Cardiac muscle cell (in vitro differentiated cells and primary cell): ENCODE data around the gene PEX11B. TPM values are rescaled to one million over a fixed set of nuclear protein-coding genes. Genes with fewer than 3 reads are reported as not detected.

Source experiments
- DNase-seq, 2 donors: peaks; one replicate each; pipeline versions ENCODE4 v3.0.0 to v3.0.0-alpha.2; 2010 to 2017; ENCODE audit warnings: low read depth in 1 of 2, low spot score in 1 of 2
- H3K27ac ChIP-seq: fragments of 200-600 bp; sonication (generic); 2 replicates; pipeline ENCODE4 v1.5.1; 2016
- H3K27me3 ChIP-seq: fragments of 200-600 bp; sonication (generic); 2 replicates; pipeline ENCODE4 v1.6.0; 2016; ENCODE audit warnings: control low read depth
- H3K36me3 ChIP-seq: fragments of 200-600 bp; sonication (generic); 2 replicates; pipeline ENCODE4 v1.5.1; 2016; ENCODE audit warnings: control low read depth
- H3K4me1 ChIP-seq: fragments of 200-600 bp; sonication (generic); 2 replicates; pipeline ENCODE4 v1.8.1; 2017; ENCODE audit warnings: low read depth, mild to moderate bottlenecking, mixed run types
- H3K4me3 ChIP-seq: fragments of 200-600 bp; sonication (generic); 2 replicates; pipeline ENCODE4 v1.5.1; 2016; ENCODE audit warnings: mild to moderate bottlenecking
- H3K9me3 ChIP-seq: fragments of 200-600 bp; sonication (generic); 2 replicates; pipeline ENCODE4 v1.5.1; 2017; ENCODE audit warnings: low read depth, mild to moderate bottlenecking, control low read depth
- polyA plus RNA-seq: library from polyadenylated mRNA; unstranded; fragments of >200 nt; fragmentation: Nextera tagmentation; extraction: Ambion mirVana; gene quantifications from 2 replicates; pipeline ENCODE4 v1.2.1, GENCODE V29; 2016
- total RNA-seq: library from RNA; depleted of rRNA; stranded (reverse); fragments of >200 nt; gene quantifications from 2 replicates; pipeline ENCODE4 v1.2.3, GENCODE V29; 2016
- TF ChIP-seq, protein P1 (sequence below): IDR thresholded peaks from 2 replicates; pipeline ENCODE4 v1.5.1; 2012; ENCODE audit warnings: low read depth, mild to moderate bottlenecking, low read length

PEX11B gene
- total and polyA plus RNA-seq, 2 experiments from 2014 or later: 28.2 to 42.3 TPM

DNA sequence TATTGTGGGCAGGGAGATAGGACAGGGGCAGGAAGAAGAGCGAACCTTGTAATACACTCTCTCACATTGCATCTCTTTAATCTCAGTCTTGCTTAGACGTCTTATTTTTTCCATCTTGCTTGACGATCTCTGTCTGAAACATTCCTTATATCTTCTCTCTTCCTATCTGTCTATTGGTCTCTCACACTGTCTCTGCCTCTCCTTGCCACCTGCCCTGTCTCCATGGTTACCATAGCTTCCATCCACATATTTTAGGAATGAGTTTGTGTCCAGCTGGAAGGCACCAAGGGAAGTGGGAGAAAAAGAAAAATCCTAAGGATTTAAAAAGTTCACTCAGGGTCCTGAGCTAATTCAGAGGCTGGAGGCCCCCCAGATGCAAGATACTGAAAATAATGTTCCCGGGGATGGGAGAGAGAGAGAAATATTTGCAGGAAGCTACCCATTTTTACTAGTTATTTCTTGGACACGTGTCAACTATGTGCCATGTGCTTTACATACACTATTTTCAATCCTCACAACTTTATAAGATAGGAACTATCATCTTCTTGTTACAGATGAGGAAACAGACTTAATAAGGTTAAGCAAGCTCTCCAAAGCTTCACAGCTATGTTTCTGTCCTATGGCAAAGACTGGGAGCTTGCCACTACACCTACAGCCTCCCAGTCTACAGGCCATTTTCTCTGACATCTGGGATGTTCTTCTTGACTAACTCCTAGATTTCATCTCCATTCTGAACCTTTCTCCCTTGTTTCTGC is 44.9 kb upstream of the PEX11B start:
- Histone ChIP-seq H3K36me3 (no peaks in the 10 kb centered on the region), H3K4me3 (peak overlapping the region; percentile 60), H3K27me3 (peaks cover 3% of the 10 kb centered on the region), H3K4me1 (peaks cover 27% of the 10 kb centered on the region), H3K27ac (peak overlapping the region; percentile 84), H3K9me3 (no peaks in the 10 kb centered on the region)
- peak in 1 of 2 donors; percentile 61 for DNase-seq
- TF ChIP-seq, protein P1, sequence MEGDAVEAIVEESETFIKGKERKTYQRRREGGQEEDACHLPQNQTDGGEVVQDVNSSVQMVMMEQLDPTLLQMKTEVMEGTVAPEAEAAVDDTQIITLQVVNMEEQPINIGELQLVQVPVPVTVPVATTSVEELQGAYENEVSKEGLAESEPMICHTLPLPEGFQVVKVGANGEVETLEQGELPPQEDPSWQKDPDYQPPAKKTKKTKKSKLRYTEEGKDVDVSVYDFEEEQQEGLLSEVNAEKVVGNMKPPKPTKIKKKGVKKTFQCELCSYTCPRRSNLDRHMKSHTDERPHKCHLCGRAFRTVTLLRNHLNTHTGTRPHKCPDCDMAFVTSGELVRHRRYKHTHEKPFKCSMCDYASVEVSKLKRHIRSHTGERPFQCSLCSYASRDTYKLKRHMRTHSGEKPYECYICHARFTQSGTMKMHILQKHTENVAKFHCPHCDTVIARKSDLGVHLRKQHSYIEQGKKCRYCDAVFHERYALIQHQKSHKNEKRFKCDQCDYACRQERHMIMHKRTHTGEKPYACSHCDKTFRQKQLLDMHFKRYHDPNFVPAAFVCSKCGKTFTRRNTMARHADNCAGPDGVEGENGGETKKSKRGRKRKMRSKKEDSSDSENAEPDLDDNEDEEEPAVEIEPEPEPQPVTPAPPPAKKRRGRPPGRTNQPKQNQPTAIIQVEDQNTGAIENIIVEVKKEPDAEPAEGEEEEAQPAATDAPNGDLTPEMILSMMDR: no peak

DNA sequence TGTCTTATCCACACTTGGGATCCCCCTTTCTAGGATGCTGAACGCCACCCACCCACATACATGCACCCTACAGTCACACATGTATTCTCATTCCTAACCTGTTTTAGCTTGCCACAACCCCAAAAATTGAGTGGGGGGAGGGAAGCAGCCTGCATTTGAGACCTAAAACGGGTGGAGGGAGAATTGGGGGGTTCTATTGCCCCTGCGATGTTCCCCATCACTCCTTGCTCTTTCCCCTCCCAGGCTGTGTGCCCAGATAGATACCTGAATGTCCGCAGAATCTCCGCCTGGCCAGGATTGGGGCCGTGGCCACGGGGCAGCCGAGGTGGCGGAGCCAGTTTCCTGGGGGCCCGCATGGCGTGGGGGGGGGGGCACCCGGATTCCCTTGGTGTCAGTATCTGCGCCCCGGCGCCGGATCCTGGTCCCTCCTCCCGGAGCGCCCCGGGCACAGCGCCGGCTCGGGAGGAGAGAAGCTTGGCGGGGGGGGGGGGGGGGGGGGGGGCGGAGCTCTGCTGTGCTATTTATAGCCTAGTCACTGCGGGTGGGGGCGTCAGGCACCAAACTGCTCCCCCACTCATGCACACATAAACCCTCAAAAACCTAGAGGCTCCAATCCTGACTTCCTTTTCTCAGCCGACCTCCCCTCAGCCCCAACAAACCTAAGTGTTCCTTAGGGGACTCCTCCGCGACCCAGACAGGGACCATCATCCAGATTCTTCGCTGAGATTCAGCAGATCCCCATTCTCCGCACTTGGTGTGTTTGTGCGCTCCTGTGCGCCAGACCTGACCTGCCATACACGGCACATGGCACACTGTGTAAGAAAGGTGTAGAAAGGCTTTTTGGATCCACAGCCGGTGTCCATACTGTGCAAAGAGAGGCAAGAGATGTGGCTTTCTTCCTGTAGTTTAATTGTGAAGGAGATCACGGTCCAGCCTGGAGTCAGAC is 43.9 kb upstream of the PEX11B start:
- peak overlapping the region; percentile 47 for H3K27ac ChIP-seq
- H3K4me3 ChIP-seq: peak overlapping the region; percentile 60
- no peak for DNase-seq

DNA sequence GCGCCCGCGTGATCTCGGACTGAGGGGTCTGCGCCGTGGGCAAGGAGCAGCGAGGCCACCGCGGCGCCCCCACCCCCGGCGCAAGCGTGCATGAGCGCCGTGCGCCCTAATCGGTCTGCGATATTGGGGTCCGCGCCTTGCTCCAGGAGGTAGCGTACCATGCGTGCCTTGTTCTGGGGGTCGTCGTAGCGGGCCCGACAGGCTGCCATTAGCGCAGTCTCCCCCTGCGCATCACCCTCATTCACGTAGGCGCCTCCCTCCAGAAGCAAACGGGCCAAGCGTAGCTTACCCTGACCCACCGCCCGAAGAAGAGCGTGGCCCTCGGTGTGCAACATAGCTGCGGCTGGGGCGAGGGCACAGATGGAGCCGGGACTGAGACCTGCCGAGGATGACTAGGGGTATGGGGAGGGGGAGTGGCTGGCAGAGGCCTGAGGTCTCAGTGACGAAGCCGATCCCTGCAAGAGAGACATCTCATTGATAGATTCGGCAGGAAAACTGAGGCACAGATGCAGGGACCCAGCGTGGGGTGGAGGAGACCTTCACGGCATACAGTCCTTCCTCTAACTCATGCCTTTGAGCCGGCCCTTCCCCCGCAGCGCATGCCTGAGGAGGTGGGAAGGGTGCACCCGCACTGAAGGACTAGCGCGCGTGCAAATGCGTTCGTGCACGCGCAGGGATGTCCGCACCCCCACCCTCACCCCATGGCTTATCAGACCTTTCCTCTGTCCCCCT is 43.1 kb upstream of the PEX11B start:
- peaks cover 3% of the 10 kb centered on the region for H3K27me3 ChIP-seq
- H3K9me3 ChIP-seq: no peaks in the 10 kb centered on the region
- TF ChIP-seq, protein P1: no peak
- H3K4me1 ChIP-seq: peaks cover 32% of the 10 kb centered on the region
- peak overlapping the region; percentile 60 for H3K4me3 ChIP-seq
- DNase-seq: peak; percentile 28 to 47
- H3K36me3 ChIP-seq: no peaks in the 10 kb centered on the region
- no peak overlapping the region for H3K27ac ChIP-seq

More for the DNA sequence above, 43.9 kb upstream of the PEX11B start:
- TF ChIP-seq, protein P1: no peak
- H3K27me3 ChIP-seq: peaks cover 3% of the 10 kb centered on the region
- H3K36me3 ChIP-seq: no peaks in the 10 kb centered on the region
- H3K9me3 ChIP-seq: no peaks in the 10 kb centered on the region
- H3K4me1 ChIP-seq: peaks cover 31% of the 10 kb centered on the region

DNA sequence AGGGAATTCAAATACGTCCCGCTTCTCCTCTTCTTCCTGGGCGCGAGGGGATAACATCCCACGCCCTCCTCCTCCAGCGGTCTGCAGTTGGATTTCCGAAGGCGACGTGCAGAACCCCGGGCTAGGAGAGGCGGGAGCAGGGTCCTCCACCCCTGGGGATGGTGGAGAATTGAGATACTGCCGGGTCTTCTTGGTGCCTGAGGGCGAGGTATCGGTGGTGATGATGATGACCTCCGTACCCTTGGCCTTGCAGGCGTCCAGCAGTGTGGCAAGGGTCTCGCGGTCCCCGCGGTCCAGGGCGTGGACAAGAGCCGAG is 42.5 kb upstream of the PEX11B start:
- Histone ChIP-seq H3K27me3 (peaks cover 3% of the 10 kb centered on the region), H3K4me1 (peaks cover 37% of the 10 kb centered on the region), H3K36me3 (no peaks in the 10 kb centered on the region), H3K27ac (peak overlapping the region; percentile 70), H3K9me3 (no peaks in the 10 kb centered on the region), H3K4me3 (peak overlapping the region; percentile 60)
- TF ChIP-seq, protein P1: no peak
- DNase-seq: no peak

DNA sequence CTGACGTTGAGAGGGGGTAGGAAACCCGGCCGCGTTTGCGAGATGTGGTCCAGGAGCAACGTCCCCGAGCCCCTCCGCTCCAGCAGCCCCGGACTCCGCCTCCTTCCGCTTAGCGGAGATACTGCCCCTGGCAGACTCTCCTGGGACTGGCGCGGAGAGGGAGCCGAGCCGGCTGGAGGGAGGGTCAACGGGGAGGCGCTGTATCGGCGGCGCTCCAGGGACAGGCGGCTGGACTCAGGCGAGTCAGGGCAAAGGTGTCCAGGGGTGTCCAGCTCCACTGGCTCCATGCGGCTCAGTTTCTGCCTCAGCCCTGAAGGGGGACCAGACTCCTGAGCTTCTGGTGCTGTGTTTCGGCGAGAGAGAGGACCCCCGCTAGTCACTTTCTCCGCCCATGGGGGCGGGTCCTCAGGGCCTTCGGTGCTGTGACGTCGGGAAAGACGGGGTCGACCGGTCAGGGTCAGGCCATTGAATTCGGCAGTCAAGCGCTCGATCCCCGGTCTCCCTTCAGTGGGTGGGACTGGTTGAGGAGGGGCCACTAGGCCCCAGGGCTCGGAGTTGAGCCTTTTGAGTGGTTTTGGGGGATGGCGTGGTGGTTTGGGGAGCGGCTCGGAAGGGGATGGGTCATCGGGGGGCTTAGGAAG is 42.1 kb upstream of the PEX11B start:
- peaks cover 42% of the 10 kb centered on the region for H3K4me1 ChIP-seq
- H3K9me3 ChIP-seq: no peaks in the 10 kb centered on the region
- peaks cover 3% of the 10 kb centered on the region for H3K27me3 ChIP-seq
- H3K27ac ChIP-seq: peak overlapping the region; percentile 70
- TF ChIP-seq, protein P1: no peak
- peak; percentile 80 to 91 for DNase-seq
- H3K36me3 ChIP-seq: no peaks in the 10 kb centered on the region
- peak overlapping the region; percentile 60 for H3K4me3 ChIP-seq
